Measurements from ENCODE around the gene TAGLN.

TAGLN gene

GRCh38 chr11:117171007-117171403, 28.2 kb upstream of the TAGLN start:
- H3K4me3 ChIP-seq (ENCODE audit: low read length, poor library complexity, severe bottlenecking), result no peak overlapping the region
- H3K4me2 ChIP-seq (ENCODE audit: low read depth, low read length, poor library complexity, severe bottlenecking), result no peak overlapping the region

DNA sequence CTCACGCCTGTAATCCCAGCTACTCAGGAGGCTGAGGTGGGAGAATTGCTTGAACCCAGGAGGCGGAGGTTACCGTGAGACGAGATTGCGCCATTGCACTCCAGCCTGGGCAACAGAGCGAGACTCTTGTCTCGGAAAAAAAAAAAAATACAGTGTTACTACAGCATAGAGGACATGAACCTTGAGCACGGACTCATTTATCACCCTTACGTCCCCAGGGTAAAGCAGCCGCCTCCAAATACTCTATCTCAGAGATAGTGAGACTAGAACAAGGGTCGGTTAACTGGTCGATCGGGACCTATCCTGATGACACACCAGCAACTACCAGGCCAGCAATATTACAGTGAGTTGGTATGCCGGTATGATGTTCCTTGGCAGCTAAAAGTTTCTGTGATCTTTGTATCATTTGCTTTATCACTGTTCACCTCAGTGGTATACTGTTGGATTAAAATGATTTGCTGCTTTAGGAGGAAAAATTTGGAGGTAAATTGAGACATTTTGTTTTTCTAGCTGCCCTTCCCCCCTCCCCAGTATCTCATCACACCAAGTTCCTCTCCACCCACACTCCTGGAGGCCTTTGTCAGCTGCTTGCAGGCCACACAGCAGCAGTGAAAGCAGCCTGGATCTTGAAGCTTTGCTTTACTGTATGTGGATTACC, 27.6 kb upstream of the TAGLN start:
- Histone ChIP-seq H3K9me2 (replicated peaks; ENCODE audit: low read depth, low read length) (no peaks in the 10 kb centered on the region), H3K9ac (ENCODE audit: low read depth, low read length, poor library complexity, severe bottlenecking) (no peak overlapping the region), H3K79me2 (ENCODE audit: insufficient read depth, low read length) (0 out of 2 replicates have a peak, but pooled peaks cover 4% of the 10 kb centered on the region), H3K4me3 (ENCODE audit: low read length, poor library complexity, severe bottlenecking) (no peak overlapping the region), H3K4me1 (ENCODE audit: insufficient read depth, low read length, poor library complexity, severe bottlenecking) (no peaks in the 10 kb centered on the region), H3K36me3 (ENCODE audit: insufficient read depth, low read length) (peaks cover 55% of the 10 kb centered on the region), H2AFZ (ENCODE audit: low read length) (no peak overlapping the region), H3F3A (ENCODE audit: low read depth) (peaks cover 3% of the 10 kb centered on the region; the same call in 1 of the 2 replicates), H3K27me3 (ENCODE audit: insufficient read depth, low read length, poor library complexity, severe bottlenecking) (no peaks in the 10 kb centered on the region), H4K20me1 (ENCODE audit: insufficient read depth, low read length, poor library complexity, severe bottlenecking) (peaks cover 9% of the 10 kb centered on the region), H3K9me3 (ENCODE audit: insufficient read depth, low read depth, low read length) (no peaks in the 10 kb centered on the region), H3K4me2 (ENCODE audit: low read depth, low read length, poor library complexity, severe bottlenecking) (no peak overlapping the region)
- no peak for TF ChIP-seq EZH2phosphoT487 (IDR thresholded peaks at IDR 0.05; ENCODE audit: borderline replicate concordance)
- TF ChIP-seq, protein P1, sequence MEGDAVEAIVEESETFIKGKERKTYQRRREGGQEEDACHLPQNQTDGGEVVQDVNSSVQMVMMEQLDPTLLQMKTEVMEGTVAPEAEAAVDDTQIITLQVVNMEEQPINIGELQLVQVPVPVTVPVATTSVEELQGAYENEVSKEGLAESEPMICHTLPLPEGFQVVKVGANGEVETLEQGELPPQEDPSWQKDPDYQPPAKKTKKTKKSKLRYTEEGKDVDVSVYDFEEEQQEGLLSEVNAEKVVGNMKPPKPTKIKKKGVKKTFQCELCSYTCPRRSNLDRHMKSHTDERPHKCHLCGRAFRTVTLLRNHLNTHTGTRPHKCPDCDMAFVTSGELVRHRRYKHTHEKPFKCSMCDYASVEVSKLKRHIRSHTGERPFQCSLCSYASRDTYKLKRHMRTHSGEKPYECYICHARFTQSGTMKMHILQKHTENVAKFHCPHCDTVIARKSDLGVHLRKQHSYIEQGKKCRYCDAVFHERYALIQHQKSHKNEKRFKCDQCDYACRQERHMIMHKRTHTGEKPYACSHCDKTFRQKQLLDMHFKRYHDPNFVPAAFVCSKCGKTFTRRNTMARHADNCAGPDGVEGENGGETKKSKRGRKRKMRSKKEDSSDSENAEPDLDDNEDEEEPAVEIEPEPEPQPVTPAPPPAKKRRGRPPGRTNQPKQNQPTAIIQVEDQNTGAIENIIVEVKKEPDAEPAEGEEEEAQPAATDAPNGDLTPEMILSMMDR (conservative IDR thresholded peaks at IDR 0.05; ENCODE audit: low read length), result no peak

More at GRCh38 chr11:117171007-117171403, 28.2 kb upstream of the TAGLN start:
- Histone ChIP-seq H2AFZ (ENCODE audit: low read length) (no peak overlapping the region), H3K27me3 (ENCODE audit: insufficient read depth, low read length, poor library complexity, severe bottlenecking) (no peaks in the 10 kb centered on the region), H3F3A (ENCODE audit: low read depth) (peaks cover 3% of the 10 kb centered on the region; the same call in 1 of the 2 replicates), H3K36me3 (ENCODE audit: insufficient read depth, low read length) (peaks cover 60% of the 10 kb centered on the region), H3K9me3 (ENCODE audit: insufficient read depth, low read depth, low read length) (no peaks in the 10 kb centered on the region), H4K20me1 (ENCODE audit: insufficient read depth, low read length, poor library complexity, severe bottlenecking) (peaks cover 12% of the 10 kb centered on the region), H3K9ac (ENCODE audit: low read depth, low read length, poor library complexity, severe bottlenecking) (no peak overlapping the region), H3K4me1 (ENCODE audit: insufficient read depth, low read length, poor library complexity, severe bottlenecking) (no peaks in the 10 kb centered on the region), H3K79me2 (ENCODE audit: insufficient read depth, low read length) (peaks cover 9% of the 10 kb centered on the region; the same call in 1 of the 2 replicates), H3K9me2 (replicated peaks; ENCODE audit: low read depth, low read length) (no peaks in the 10 kb centered on the region)
- TF ChIP-seq EZH2phosphoT487 (IDR thresholded peaks at IDR 0.05; ENCODE audit: borderline replicate concordance), result no peak
- TF ChIP-seq, protein P1 (conservative IDR thresholded peaks at IDR 0.05; ENCODE audit: low read length), result no peak

- TF ChIP-seq, protein P1 (conservative IDR thresholded peaks at IDR 0.05; ENCODE audit: low read length), result no peak
- no peak for TF ChIP-seq EZH2phosphoT487 (IDR thresholded peaks at IDR 0.05; ENCODE audit: borderline replicate concordance)
- Histone ChIP-seq H3K4me1 (ENCODE audit: insufficient read depth, low read length, poor library complexity, severe bottlenecking) (peaks cover 1% of the 10 kb centered on the region), H3K36me3 (ENCODE audit: insufficient read depth, low read length) (peaks cover 42% of the 10 kb centered on the region), H3K9me3 (ENCODE audit: insufficient read depth, low read depth, low read length) (no peaks in the 10 kb centered on the region), H3K9ac (ENCODE audit: low read depth, low read length, poor library complexity, severe bottlenecking) (no peak overlapping the region), H2AFZ (ENCODE audit: low read length) (no peak overlapping the region), H3K4me2 (ENCODE audit: low read depth, low read length, poor library complexity, severe bottlenecking) (no peak overlapping the region), H3K9me2 (replicated peaks; ENCODE audit: low read depth, low read length) (no peaks in the 10 kb centered on the region), H3K27me3 (ENCODE audit: insufficient read depth, low read length, poor library complexity, severe bottlenecking) (no peaks in the 10 kb centered on the region), H4K20me1 (ENCODE audit: insufficient read depth, low read length, poor library complexity, severe bottlenecking) (peaks cover 4% of the 10 kb centered on the region), H3K79me2 (ENCODE audit: insufficient read depth, low read length) (no peaks in the 10 kb centered on the region), H3K4me3 (ENCODE audit: low read length, poor library complexity, severe bottlenecking) (no peak overlapping the region), H3F3A (ENCODE audit: low read depth) (peaks cover 3% of the 10 kb centered on the region; the same call in 1 of the 2 replicates)
Observed at GRCh38 chr11:117172724-117173421, 26.3 kb upstream of the TAGLN start.
